ENCODE data around the gene ALOX15. TPM values are rescaled to one million over a fixed set of nuclear protein-coding genes. Genes with fewer than 3 reads are reported as not detected.
"Not testable (repeated sequence)": the region's sequence is repeated elsewhere in the genome, so short reads cannot be mapped to it uniquely, and the experiment has no call there.

The ALOX15 gene
- polyA plus RNA-seq, 3 donors: 0.22 to 0.56 (median 0.47) TPM

- DNase-seq: no peak
These were observed 11.5 kb upstream of the ALOX15 start for GRCh38 chr17:4652997-4653396.

- no peak for DNase-seq
These were observed 7.3 kb upstream of the ALOX15 start for GRCh38 chr17:4648741-4649140.

DNA sequence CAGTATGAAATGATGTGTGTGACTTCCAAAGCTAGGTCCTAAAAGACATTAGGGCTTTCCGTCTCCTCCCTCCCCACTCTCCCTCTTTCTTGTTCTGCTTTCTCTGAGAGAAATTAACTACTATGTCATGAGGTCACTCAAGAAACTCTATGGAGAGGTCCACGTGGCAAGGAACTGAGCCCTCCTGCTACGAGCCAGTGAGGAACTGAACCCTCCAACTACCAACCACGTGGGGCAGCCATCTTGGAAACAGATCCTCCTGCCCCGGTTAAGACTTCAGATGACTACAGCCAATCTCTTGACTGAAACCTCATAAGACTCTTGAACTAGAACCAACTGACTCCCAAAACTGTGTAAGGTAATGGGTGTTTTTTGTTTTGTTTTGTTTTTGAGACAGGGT lies 4.2 kb upstream of the ALOX15 start:
- no peak for DNase-seq

- no peak for DNase-seq
These were observed 2.2 kb upstream of the ALOX15 start for GRCh38 chr17:4643676-4644075.

DNA sequence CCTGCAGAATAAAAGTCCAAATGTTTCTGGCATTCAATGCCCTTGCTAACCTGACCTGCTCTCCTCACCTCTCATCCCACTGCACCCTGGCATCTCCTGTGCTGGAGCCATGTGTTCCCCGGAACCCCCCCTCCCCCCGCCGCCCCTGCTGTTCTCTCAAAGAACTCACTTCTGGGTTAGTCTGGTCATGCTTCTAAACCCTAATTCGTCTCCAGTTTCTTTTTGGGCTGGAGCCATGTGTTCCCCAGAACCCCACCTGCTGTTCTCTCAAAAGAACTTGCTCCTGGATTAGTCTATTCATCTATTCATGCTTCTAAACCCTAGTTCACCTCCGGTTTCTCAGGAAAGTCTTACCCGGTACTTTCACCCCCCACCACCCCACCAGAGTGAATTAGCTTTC lies 808 bp upstream of the ALOX15 start:
- DNase-seq: no peak

- not testable (repeated sequence) for DNase-seq
These were observed 799 bp downstream of the ALOX15 start for GRCh38 chr17:4640569-4641188.

DNA sequence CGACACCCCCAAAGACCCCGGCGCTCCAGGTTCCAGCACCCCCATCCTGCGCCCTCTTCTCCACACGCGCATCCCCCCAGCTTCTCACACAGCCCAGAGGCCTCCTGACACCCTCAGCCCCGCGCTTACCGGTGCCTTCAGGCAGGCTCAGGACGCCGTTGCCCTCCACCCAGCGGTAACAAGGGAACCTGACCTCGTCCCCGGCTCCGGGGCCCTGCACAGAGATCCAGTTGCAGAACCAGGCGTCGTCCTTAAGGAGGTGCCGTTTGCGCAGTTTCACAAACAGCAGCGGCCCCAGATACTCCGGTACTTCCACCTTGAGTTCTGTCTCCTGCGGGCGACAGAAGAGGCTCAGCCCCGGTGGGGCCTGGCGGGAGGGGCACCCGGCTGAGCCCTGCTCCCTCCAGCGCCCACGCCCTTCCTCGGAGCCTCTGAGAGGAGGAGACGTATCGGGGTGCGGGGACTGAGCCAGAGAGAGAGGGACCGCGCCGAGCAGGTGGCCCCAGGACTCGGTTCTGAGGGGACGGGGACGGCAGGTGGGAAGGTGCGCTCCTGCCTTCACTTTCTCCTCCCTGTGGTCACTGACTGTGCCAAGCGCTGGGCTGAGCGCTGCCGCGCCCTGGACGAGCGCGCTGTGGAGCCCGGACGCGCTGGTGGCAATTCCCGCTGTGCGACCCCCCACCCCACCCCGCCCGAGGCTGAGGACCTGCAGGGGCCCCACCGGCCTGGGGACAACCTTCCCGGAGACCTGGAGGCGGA lies 2.0 kb downstream of the ALOX15 start:
- DNase-seq: not testable (repeated sequence)

DNA sequence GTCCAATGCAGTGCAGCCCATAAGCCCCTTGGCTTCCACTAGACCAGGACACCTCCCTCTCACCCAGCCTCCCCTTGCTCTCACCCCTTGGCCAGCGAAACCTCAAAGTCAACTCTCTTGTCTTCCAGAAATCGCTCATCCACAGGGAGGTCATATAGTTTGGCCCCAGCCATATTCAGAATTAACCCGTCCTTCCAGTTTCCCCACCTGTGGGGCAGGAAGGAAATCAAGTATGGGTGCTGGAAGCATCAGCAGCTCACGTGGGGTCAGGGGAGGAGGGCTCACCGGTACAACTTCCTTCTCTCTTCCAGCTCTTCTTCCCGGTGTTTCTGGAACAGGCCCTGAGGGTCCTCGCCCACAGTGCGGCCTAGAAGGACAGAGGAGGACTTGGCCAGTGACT lies 2.7 kb downstream of the ALOX15 start:
- DNase-seq: not testable (repeated sequence)

GRCh38 chr17:4636474-4637100 lies 4.9 kb downstream of the ALOX15 start:
- no peak for DNase-seq

DNA sequence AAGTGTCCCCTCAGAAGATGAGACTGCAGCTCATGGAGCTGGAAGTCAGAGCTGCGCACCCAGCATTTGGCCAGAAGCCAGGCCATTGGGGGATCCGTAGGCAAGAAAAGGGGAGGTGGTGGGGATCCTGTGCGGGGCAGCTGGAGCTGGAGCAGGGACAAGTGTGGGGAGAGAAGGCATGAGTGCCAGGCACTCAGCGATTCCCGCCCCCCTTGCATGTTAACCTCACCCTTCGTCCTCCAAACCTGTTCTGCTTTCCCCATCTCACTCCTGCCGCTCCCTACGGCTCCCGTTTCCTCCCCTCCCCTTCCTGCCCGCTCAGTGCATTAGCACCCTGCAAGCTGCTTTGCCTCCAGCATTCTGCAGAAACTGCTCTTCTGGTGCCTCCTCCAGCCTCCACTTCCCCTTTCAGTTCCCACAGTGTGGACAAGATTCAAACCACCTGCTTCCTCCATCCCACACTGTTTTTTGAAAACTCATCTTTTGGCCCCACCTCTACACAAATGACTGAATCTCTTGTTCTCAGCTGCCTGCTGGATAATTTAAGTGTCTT lies 5.6 kb downstream of the ALOX15 start:
- no peak for DNase-seq

DNA sequence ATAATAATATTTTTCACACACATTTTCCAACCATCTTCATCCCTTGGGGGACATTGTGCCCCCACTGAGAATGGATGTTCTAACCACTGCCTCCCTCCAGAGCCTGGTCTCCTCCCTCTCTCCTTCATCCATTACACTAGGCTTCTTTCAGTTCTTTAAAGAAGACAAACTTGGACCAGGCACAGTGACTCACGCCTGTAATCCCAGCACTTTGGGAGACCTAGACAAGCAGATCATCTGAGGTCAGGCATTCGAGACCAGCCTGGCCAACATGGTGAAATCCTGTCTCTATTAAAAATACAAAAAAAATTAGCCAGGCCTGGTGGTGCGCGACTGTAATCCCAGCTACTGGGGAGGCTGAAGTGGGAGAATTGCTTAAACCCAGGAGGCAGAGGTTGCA lies 6.5 kb downstream of the ALOX15 start:
- DNase-seq: no peak

DNA sequence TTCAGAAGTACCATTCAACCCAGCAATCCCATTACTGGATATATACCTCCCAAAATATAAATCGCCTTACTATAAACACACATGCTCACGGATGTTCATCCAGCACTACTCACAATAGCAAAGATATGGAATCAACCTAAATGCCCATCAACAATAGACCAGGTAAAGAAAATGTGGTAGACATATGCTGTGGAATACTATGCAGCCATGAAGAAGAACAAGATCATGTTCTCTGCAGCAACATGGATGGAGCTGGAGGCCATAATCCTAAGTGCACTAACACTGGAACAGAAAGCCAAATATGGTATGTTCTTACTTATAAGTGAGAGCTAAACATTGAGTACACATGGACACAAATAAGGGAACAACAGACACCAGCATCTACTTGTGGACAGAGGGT lies 7.8 kb downstream of the ALOX15 start:
- no peak for DNase-seq

DNA sequence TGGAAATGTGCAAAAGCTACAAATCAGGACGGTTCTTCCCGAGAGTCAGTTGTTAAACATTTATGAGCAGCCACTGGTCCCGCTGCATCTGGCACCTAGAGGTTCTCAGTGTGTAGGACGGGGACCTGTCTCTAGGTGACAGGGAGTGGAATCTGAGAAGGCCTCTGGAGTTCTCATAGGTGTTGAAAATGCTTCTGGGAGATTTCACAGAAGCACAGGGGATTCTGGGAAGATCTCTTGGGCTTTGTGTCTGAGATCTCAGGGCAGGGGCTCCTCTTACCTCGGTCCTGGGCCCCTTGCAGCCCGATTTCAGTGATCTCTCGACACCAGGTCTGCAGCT lies 8.9 kb downstream of the ALOX15 start:
- no peak for DNase-seq

GRCh38 chr17:4631836-4632580 lies 9.5 kb downstream of the ALOX15 start:
- DNase-seq: no peak

- DNase-seq: no peak
These were observed 10.0 kb downstream of the ALOX15 start for GRCh38 chr17:4631431-4631830.

- DNase-seq: no peak
These were observed 14.7 kb downstream of the ALOX15 start for GRCh38 chr17:4626734-4627256.

DNA sequence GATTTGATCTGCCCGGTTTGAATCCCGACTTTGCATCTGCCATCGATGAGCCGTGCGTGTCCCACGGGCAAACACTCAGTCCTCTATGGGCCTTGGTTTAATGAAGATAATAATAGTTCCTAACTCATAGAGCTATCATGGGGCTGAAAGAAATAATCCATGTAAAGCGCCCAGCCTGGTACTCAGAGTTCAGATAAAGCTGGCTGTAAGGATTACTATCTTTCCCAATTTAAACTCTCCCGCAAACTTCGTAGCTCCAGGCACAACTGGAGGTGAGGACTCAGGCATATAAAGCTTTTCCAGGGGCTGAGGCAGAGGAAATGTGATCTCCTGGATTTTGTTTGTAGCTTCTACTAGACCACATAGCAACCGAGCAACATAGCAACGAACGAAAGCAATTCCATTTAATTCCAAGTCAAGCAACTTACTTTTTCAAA lies 16.3 kb downstream of the ALOX15 start:
- DNase-seq: peak; percentile 78

GRCh38 chr17:4624451-4624911 lies 17.0 kb downstream of the ALOX15 start:
- DNase-seq: not testable (repeated sequence)

- DNase-seq: no peak
These were observed 18.2 kb downstream of the ALOX15 start for GRCh38 chr17:4623249-4623648.

- DNase-seq: no peak
These were observed 19.1 kb downstream of the ALOX15 start for GRCh38 chr17:4622375-4622774.

GRCh38 chr17:4620531-4621101 lies 20.9 kb downstream of the ALOX15 start:
- no peak for DNase-seq
